H9 (cell line): ENCODE measurements around the gene COL4A2. TPM values are rescaled to one million over a fixed set of nuclear protein-coding genes. Genes with fewer than 3 reads are reported as not detected.

ENCODE experiments used
- DNase-seq: peaks from one replicate; pipeline ENCODE4 v3.0.0-alpha.2; 2017
- H2AFZ ChIP-seq: one replicate; pipeline ENCODE4 v1.6.1; 2013; ENCODE audit warnings: mild to moderate bottlenecking, low read length, control low read depth, moderate library complexity
- H2AK5ac ChIP-seq: 2 replicates; pipeline ENCODE4 v1.6.1; 2013; ENCODE audit warnings: low read length, control low read depth, mixed read lengths; ENCODE audit not compliant: insufficient read length
- H2BK120ac ChIP-seq: one replicate; pipeline ENCODE4 v1.6.1; 2013; ENCODE audit warnings: low read depth, mild to moderate bottlenecking, low read length, control low read depth, inconsistent platforms; ENCODE audit not compliant: poor library complexity, severe bottlenecking
- H2BK12ac ChIP-seq: 2 replicates; pipeline ENCODE4 v1.6.1; 2013; ENCODE audit warnings: low read length, control low read depth, mixed read lengths, low read depth; ENCODE audit not compliant: insufficient read length
- H2BK15ac ChIP-seq: 2 replicates; pipeline ENCODE4 v1.6.1; 2013; ENCODE audit warnings: low read depth, low read length, control low read depth
- H2BK20ac ChIP-seq: one replicate; pipeline ENCODE4 v1.6.1; 2013; ENCODE audit warnings: low read depth, mild to moderate bottlenecking, low read length, control low read depth, inconsistent platforms; ENCODE audit not compliant: poor library complexity, severe bottlenecking
- H2BK5ac ChIP-seq: 2 replicates; pipeline ENCODE4 v1.6.1; 2013; ENCODE audit warnings: low read length, control low read depth, mixed read lengths; ENCODE audit not compliant: insufficient read length
- H3K14ac ChIP-seq: 2 replicates; pipeline ENCODE4 v1.6.1; 2013; ENCODE audit warnings: low read length, control low read depth; ENCODE audit not compliant: insufficient read depth
- H3K18ac ChIP-seq: 2 replicates; pipeline ENCODE4 v1.6.1; 2013; ENCODE audit warnings: low read depth, mild to moderate bottlenecking, mixed read lengths, low read length, control low read depth; ENCODE audit not compliant: insufficient read length
- H3K23ac ChIP-seq: 2 replicates; pipeline ENCODE4 v1.6.1; 2013; ENCODE audit warnings: low read length, control low read depth, mixed read lengths, low read depth; ENCODE audit not compliant: insufficient read length
- H3K23me2 ChIP-seq: 2 replicates; pipeline ENCODE4 v1.6.1; 2013; ENCODE audit warnings: low read depth, mild to moderate bottlenecking, mixed read lengths, low read length, control low read depth; ENCODE audit not compliant: insufficient read length, poor library complexity, severe bottlenecking
- H3K27ac ChIP-seq: 2 replicates; pipeline ENCODE4 v1.5.1; 2013; ENCODE audit warnings: low read length, control low read depth, mixed read lengths, low read depth; ENCODE audit not compliant: insufficient read length
- H3K27me3 ChIP-seq: 2 replicates; pipeline ENCODE4 v1.6.1; 2013; ENCODE audit warnings: low read length, control low read depth, inconsistent platforms; ENCODE audit not compliant: insufficient read depth
- H3K4ac ChIP-seq: 2 replicates; pipeline ENCODE4 v1.6.1; 2013; ENCODE audit warnings: low read depth, mild to moderate bottlenecking, control low read depth, inconsistent platforms, low read length, moderate library complexity
- H3K4me1 ChIP-seq: 2 replicates; pipeline ENCODE4 v1.6.1; 2013; ENCODE audit warnings: low read length, control low read depth, inconsistent platforms; ENCODE audit not compliant: insufficient read depth
- H3K4me2 ChIP-seq: 2 replicates; pipeline ENCODE4 v1.6.1; 2013; ENCODE audit warnings: low read length, control low read depth, mixed read lengths; ENCODE audit not compliant: insufficient read length, insufficient read depth
- H3K56ac ChIP-seq: 2 replicates; pipeline ENCODE4 v1.6.1; 2013; ENCODE audit warnings: low read depth, mild to moderate bottlenecking, mixed read lengths, low read length, control low read depth; ENCODE audit not compliant: insufficient read length
- H3K79me1 ChIP-seq: 2 replicates; pipeline ENCODE4 v1.6.1; 2013; ENCODE audit warnings: low read depth, mild to moderate bottlenecking, moderate library complexity, low read length, control low read depth, inconsistent platforms; ENCODE audit not compliant: insufficient read depth, poor library complexity, severe bottlenecking
- H3K79me2 ChIP-seq: 2 replicates; pipeline ENCODE4 v1.6.1; 2013; ENCODE audit warnings: low read length, control low read depth, inconsistent platforms; ENCODE audit not compliant: insufficient read depth
- H3K9ac ChIP-seq: 2 replicates; pipeline ENCODE4 v1.6.1; 2013; ENCODE audit warnings: low read length, control low read depth, mixed read lengths; ENCODE audit not compliant: insufficient read length; ENCODE audit errors: extremely low read depth
- H3K9me3 ChIP-seq: one replicate; pipeline ENCODE4 v1.6.1; 2013; ENCODE audit warnings: low read depth, low read length, inconsistent platforms; ENCODE audit not compliant: control insufficient read depth
- H3T11ph ChIP-seq: one replicate; pipeline ENCODE4 v1.6.1; 2013; ENCODE audit warnings: mild to moderate bottlenecking, low read length, control low read depth, inconsistent platforms
- H4K20me1 ChIP-seq: one replicate; pipeline ENCODE4 v1.6.1; 2013; ENCODE audit not compliant: control insufficient read depth, insufficient read length, insufficient read depth
- H4K5ac ChIP-seq: 2 replicates; pipeline ENCODE4 v1.6.1; 2013; ENCODE audit warnings: low read depth, mild to moderate bottlenecking, mixed read lengths, low read length, control low read depth; ENCODE audit not compliant: insufficient read length
- H4K8ac ChIP-seq: replicated peaks from 2 replicates; pipeline ENCODE4 v1.6.1; 2013; ENCODE audit warnings: low read length, control low read depth, mixed read lengths, low read depth; ENCODE audit not compliant: insufficient read length
- H4K91ac ChIP-seq: 2 replicates; pipeline ENCODE4 v1.6.1; 2013; ENCODE audit warnings: low read depth, mild to moderate bottlenecking, moderate library complexity, mixed read lengths, low read length, control low read depth; ENCODE audit not compliant: insufficient read length
- H3K27ac Mint-ChIP-seq, 3 experiments: 2 replicates in 2 of 3; 3 replicates in 1 of 3; pipeline ENCODE4 v1.8.0; 2020 to 2021; ENCODE audit warnings: mixed read lengths in 3 of 3, mild to moderate bottlenecking in 1 of 3, moderate library complexity in 1 of 3
- H3K27me3 Mint-ChIP-seq: 2 replicates; pipeline ENCODE4 v1.8.0; 2021; ENCODE audit warnings: low read depth, mild to moderate bottlenecking, moderate library complexity, mixed read lengths
- H3K36me3 Mint-ChIP-seq, 3 experiments: 2 replicates in 2 of 3; 3 replicates in 1 of 3; pipeline ENCODE4 v1.8.0; 2020 to 2021; ENCODE audit warnings: low read depth in 3 of 3, mixed read lengths in 3 of 3; ENCODE audit not compliant: insufficient read depth in 1 of 3
- H3K4me1 Mint-ChIP-seq, 2 experiments: 2 replicates each; pipeline ENCODE4 v1.8.0; 2020; ENCODE audit warnings: mixed read lengths in 2 of 2
- H3K4me3 Mint-ChIP-seq, 2 experiments: 2 replicates in 1 of 2; 3 replicates in 1 of 2; pipeline ENCODE4 v1.8.0; 2020 to 2021; ENCODE audit warnings: mild to moderate bottlenecking in 2 of 2, mixed read lengths in 2 of 2, moderate library complexity in 1 of 2
- H3K9me3 Mint-ChIP-seq, 2 experiments: 2 replicates in 1 of 2; 3 replicates in 1 of 2; pipeline ENCODE4 v1.8.0; 2020; ENCODE audit warnings: mild to moderate bottlenecking in 2 of 2, mixed read lengths in 2 of 2, moderate library complexity in 1 of 2
- CTCF ChIP-seq: fragments of 200-600 bp; sonication (generic); conservative IDR thresholded peaks from 3 replicates; pipeline ENCODE4 v1.8.0; 2021; ENCODE audit warnings: antibody characterized with exemption, mild to moderate bottlenecking
- WGBS: extraction: QIAGEN DNeasy Blood & Tissue Kit; methylation state at CpG from one replicate; pipeline ENCODE4 v1.1.7; 2013; ENCODE audit warnings: missing lambda C conversion rate, low lambda C conversion rate, mixed read lengths; ENCODE audit not compliant: insufficient read length; ENCODE audit errors: extremely low coverage; 5-methylcytosine and 5-hydroxymethylcytosine counted together
- total RNA-seq: library from RNA; stranded (reverse); gene quantifications from 2 replicates; pipeline ENCODE4 v1.2.1, GENCODE V29; 2021

COL4A2 gene
- total RNA-seq, 1 experiment from 2014 or later, result 76.5 TPM

- Histone ChIP-seq H2BK5ac (peak overlapping the region; percentile 87), H3K27ac (no peak overlapping the region), H4K8ac (no peak overlapping the region), H2BK15ac (no peak overlapping the region), H2AFZ (no peak overlapping the region), H2AK5ac (peak overlapping the region; percentile 86), H3K79me1 (no peaks in the 10 kb centered on the region), H4K20me1 (no peaks in the 10 kb centered on the region), H3K9me3 (no peaks in the 10 kb centered on the region), H2BK12ac (peak overlapping the region; percentile 92), H3T11ph (no peak overlapping the region), H3K56ac (peak overlapping the region; percentile 33), H3K23me2 (peaks cover 4% of the 10 kb centered on the region), H3K14ac (peak overlapping the region; percentile 50), H2BK120ac (no peak overlapping the region), H3K9ac (no peak overlapping the region), H3K4ac (peak overlapping the region; percentile 85; the same call in 1 of the 2 replicates), H3K23ac (no peak overlapping the region), H4K91ac (peak overlapping the region; percentile 93), H2BK20ac (no peak overlapping the region), H3K79me2 (no peaks in the 10 kb centered on the region), H3K27me3 (no peaks in the 10 kb centered on the region), H3K4me2 (no peak overlapping the region), H3K18ac (peak overlapping the region; percentile 82), H4K5ac (no peak overlapping the region), H3K4me1 (peaks cover 11% of the 10 kb centered on the region)
- Mint-ChIP-seq H3K27ac (peak overlapping the region; percentile 91 to 95 (median 92); a peak in 5 of 7 replicates), H3K4me1 (peaks cover 37 to 40% of the 10 kb centered on the region in 2 experiments), H3K9me3 (no peaks in the 10 kb centered on the region), H3K36me3 (peaks cover 10 to 42% (median 41%) of the 10 kb centered on the region in 3 experiments; a peak in 6 of 7 replicates), H3K4me3 (no peak overlapping the region; a peak in 1 of 5 replicates), H3K27me3 (no peaks in the 10 kb centered on the region)
- TF ChIP-seq CTCF, result no peak
- WGBS, result no CpG with 5 or more reads among the region's 18 CpGs
- no peak for DNase-seq
These were observed 177.4 kb downstream of the COL4A2 start for GRCh38 chr13:110484290-110485048.
